ENCODE data around the gene DUSP3.
"Not testable (repeated sequence)": the region's sequence is repeated elsewhere in the genome, so short reads cannot be mapped to it uniquely, and the experiment has no call there.

DNA sequence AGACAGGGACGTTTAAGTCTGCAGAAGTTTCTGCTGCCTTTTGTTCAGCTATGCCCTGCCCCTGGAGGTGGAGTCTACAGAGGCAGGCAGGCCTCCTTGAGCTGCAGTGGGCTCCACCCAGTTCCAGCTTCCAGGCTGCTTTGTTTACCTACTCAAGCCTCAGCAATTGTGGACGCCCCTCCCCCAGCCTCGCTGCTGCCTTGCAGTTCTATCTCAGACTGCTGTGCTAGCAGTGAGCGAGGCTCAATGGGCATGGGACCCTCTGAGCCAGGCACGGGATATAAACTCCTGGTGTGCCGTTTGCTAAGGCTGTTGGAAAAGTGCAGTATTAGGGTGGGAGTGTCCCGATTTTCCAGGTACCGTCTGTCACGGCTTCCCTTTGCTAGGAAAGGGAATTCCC is 19.2 kb upstream of the DUSP3 start:
- TF ChIP-seq, protein P1, sequence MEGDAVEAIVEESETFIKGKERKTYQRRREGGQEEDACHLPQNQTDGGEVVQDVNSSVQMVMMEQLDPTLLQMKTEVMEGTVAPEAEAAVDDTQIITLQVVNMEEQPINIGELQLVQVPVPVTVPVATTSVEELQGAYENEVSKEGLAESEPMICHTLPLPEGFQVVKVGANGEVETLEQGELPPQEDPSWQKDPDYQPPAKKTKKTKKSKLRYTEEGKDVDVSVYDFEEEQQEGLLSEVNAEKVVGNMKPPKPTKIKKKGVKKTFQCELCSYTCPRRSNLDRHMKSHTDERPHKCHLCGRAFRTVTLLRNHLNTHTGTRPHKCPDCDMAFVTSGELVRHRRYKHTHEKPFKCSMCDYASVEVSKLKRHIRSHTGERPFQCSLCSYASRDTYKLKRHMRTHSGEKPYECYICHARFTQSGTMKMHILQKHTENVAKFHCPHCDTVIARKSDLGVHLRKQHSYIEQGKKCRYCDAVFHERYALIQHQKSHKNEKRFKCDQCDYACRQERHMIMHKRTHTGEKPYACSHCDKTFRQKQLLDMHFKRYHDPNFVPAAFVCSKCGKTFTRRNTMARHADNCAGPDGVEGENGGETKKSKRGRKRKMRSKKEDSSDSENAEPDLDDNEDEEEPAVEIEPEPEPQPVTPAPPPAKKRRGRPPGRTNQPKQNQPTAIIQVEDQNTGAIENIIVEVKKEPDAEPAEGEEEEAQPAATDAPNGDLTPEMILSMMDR (IDR thresholded peaks at IDR 0.05; ENCODE audit: low read depth, low read length): not testable (repeated sequence)
- not testable (repeated sequence) for TF ChIP-seq EZH2phosphoT487 (IDR thresholded peaks at IDR 0.05; ENCODE audit: low read depth)
